ENCODE results near the gene HOXB3. TPM values are rescaled to one million over a fixed set of nuclear protein-coding genes. Genes with fewer than 3 reads are reported as not detected.

Gene HOXB3
- polyA plus RNA-seq, 1 of the 3 experiments (the other 2 are of a cell fraction), result 0.46 TPM

GRCh38 chr17:48630925-48631692, 41.1 kb upstream of the HOXB3 start:
- ChIA-PET POLR2A (no interaction called here), CTCF (interaction anchor here (1.1 to 2.0 kb wide), 4 partner anchors 10 to 323 kb away, joined by 3 to 16 read pairs (median 5); no protein-coding TSS in a partner anchor)
- H3K36me3 ChIP-seq (replicated peaks in 1 of 2; ENCODE audit: control insufficient read depth in 1 of 2, insufficient read depth in 2 of 2, low read length in 1 of 2), result no peaks in the 10 kb centered on the region
- no peak overlapping the region for H3K9ac ChIP-seq
- no peaks in the 10 kb centered on the region for H3K4me1 ChIP-seq (ENCODE audit: control insufficient read depth in 1 of 2, insufficient read depth in 2 of 2, low read depth in 1 of 2, low read length in 1 of 2)
- H3K9me3 ChIP-seq, result no peaks in the 10 kb centered on the region
- no peak overlapping the region for H3K4me2 ChIP-seq
- TF ChIP-seq CTCF (IDR thresholded peaks at IDR 0.05), result no peak
- no peak for TF ChIP-seq MEF2A (IDR thresholded peaks at IDR 0.05; ENCODE audit: borderline replicate concordance, low read depth)
- no peak for TF ChIP-seq USF2 (IDR thresholded peaks at IDR 0.05; ENCODE audit: borderline replicate concordance, low read depth, low read length)
- TF ChIP-seq RXRA (IDR thresholded peaks at IDR 0.05; ENCODE audit: borderline replicate concordance, low read depth), result no peak
- TF ChIP-seq GABPA (IDR thresholded peaks at IDR 0.05; ENCODE audit: low read depth), result no peak
- TF ChIP-seq POLR2AphosphoS5 (IDR thresholded peaks at IDR 0.05; ENCODE audit: low read depth, low read length), result no peak
- TF ChIP-seq EP300 (IDR thresholded peaks at IDR 0.05; ENCODE audit: borderline replicate concordance in 1 of 2, low read depth in 1 of 2, low read length in 1 of 2), result no peak
- H3K27me3 ChIP-seq (ENCODE audit: insufficient read depth), result peaks cover 98% of the 10 kb centered on the region
- peaks cover 3% of the 10 kb centered on the region; the same call in 1 of the 2 replicates for H4K20me1 ChIP-seq (ENCODE audit: insufficient read depth)
- 18% methylated on average over 15 of the region's 15 CpGs for WGBS (ENCODE audit: low lambda C conversion rate)
- H3K9me2 ChIP-seq, result no peaks in the 10 kb centered on the region
- no peaks in the 10 kb centered on the region for H3K79me2 ChIP-seq (ENCODE audit: insufficient read depth)
- no peaks in the 10 kb centered on the region for H3F3A ChIP-seq (replicated peaks; ENCODE audit: insufficient read depth)
- H3K27ac ChIP-seq (ENCODE audit: low read depth in 2 of 2, low read length in 1 of 2), result no peak overlapping the region
- no peak for DNase-seq
- H2AFZ ChIP-seq (ENCODE audit: low read depth), result no peak overlapping the region
- H3K4me3 ChIP-seq (ENCODE audit: low read depth in 2 of 2, low read length in 1 of 2), result no peak overlapping the region

GRCh38 chr17:48630009-48630924, 40.2 kb upstream of the HOXB3 start:
- Histone ChIP-seq H2AFZ (ENCODE audit: low read depth) (no peak overlapping the region), H3K79me2 (ENCODE audit: insufficient read depth) (no peaks in the 10 kb centered on the region), H3K36me3 (replicated peaks in 1 of 2; ENCODE audit: control insufficient read depth in 1 of 2, insufficient read depth in 2 of 2, low read length in 1 of 2) (no peaks in the 10 kb centered on the region), H3K9ac (no peak overlapping the region), H4K20me1 (ENCODE audit: insufficient read depth) (peaks cover 3% of the 10 kb centered on the region; the same call in 1 of the 2 replicates), H3K9me2 (no peaks in the 10 kb centered on the region), H3K27me3 (ENCODE audit: insufficient read depth) (peaks cover 98% of the 10 kb centered on the region), H3K4me1 (ENCODE audit: control insufficient read depth in 1 of 2, insufficient read depth in 2 of 2, low read depth in 1 of 2, low read length in 1 of 2) (no peaks in the 10 kb centered on the region), H3K4me2 (no peak overlapping the region), H3F3A (replicated peaks; ENCODE audit: insufficient read depth) (no peaks in the 10 kb centered on the region), H3K4me3 (ENCODE audit: low read depth in 2 of 2, low read length in 1 of 2) (no peak overlapping the region), H3K9me3 (no peaks in the 10 kb centered on the region), H3K27ac (ENCODE audit: low read depth in 2 of 2, low read length in 1 of 2) (no peak overlapping the region)
- no peak for DNase-seq
- 28% methylated on average over 15 of the region's 15 CpGs for WGBS (ENCODE audit: low lambda C conversion rate)
- ChIA-PET POLR2A (no interaction called here), CTCF (interaction anchor here (2.4 kb wide), 1 partner anchor 11 kb away, joined by 23 read pairs; no protein-coding TSS in a partner anchor)
- TF ChIP-seq EZH2phosphoT487 (IDR thresholded peaks at IDR 0.05; ENCODE audit: borderline replicate concordance, low read depth) (peak; percentile 27; the same call in 1 of the 2 replicates), YY1 (IDR thresholded peaks at IDR 0.05; ENCODE audit: low read depth) (no peak), CHD2 (IDR thresholded peaks at IDR 0.05; ENCODE audit: low read length, partially characterized antibody) (no peak), RCOR1 (IDR thresholded peaks at IDR 0.05; ENCODE audit: low read length) (no peak), RXRA (IDR thresholded peaks at IDR 0.05; ENCODE audit: borderline replicate concordance, low read depth) (no peak)
